Measurements from ENCODE around the gene HECW1.

- TF ChIP-seq POLR2AphosphoS5 (IDR thresholded peaks at IDR 0.05; ENCODE audit: low read depth, low read length) (no peak), SIN3A (IDR thresholded peaks at IDR 0.05; ENCODE audit: borderline replicate concordance, insufficient read depth, low read length) (no peak)
Measured at GRCh38 chr7:43538404-43538771, 425.9 kb downstream of the HECW1 start.
